Medulla oblongata (tissue), 1 donor: Measurements from ENCODE around the gene DGKB.
A peak's percentile ranks its signal among the peaks of the same experiment; 100 is the strongest.
"Not testable (repeated sequence)": the region's sequence is repeated elsewhere in the genome, so short reads cannot be mapped to it uniquely, and the experiment has no call there.

ENCODE experiments used
- DNase-seq: peaks from one replicate; pipeline ENCODE4 v3.0.0-alpha.2; 2015; ENCODE audit errors: extremely low spot score

The DGKB gene

DNA sequence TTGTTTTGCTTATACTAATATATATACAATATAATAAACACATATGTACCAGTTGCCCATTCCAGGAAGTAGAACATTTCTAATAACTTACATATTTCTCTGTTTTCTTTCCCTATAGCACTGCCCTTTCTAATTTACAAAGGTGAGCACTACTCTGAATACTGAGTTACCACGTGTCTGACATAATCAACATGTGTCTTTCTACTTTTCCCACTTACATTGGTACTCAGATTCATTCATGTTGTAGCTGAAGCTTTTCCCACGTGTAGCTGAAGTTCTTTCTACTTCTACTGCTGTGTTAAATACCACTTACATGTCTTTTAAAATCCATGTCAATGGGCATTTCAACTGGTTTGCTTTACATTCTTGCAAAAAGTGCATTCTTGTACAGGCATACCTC is 317.3 kb downstream of the DGKB start:
- no peak for DNase-seq

- DNase-seq, result no peak
These were observed 319.0 kb downstream of the DGKB start for GRCh38 chr7:14583518-14583917.

GRCh38 chr7:14582010-14582409 is 320.5 kb downstream of the DGKB start:
- DNase-seq, result no peak

DNA sequence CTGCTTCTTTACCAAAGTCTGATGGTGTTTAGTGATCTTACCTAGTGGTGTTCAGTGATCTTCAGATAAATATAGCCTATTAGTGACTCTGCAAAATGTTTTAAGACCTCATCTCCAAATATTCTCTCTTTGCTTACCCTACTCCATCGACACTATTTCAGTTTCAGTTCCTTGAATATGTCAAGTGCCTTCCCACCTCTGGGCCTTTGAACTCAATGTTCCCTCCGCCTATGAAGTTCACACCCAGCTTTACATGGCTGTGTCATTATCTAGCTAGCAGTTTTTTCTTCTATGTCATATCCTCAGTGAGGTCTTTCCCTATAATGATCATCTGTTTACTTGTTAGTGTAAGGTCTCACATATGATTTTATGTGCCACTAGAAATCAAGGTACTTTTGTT is 322.6 kb downstream of the DGKB start:
- no peak for DNase-seq

DNA sequence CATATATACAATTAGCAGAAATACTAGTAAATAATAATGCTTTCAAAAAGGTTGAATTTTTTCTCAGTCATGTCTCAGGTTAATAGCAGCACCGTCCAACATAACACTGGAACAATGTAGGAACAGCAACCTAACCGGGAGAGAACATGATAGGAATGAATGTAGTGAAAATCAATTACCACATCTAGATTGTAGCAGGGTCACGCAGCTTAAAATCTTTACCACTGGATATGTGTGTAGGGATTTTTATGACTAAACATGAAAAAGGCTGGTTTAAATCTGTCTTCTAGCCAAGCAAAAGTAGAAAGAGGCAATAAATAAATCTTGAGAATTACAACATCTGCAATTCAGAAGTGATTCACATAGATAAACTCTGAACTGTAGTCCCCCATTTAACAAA is 326.0 kb downstream of the DGKB start:
- no peak for DNase-seq

DNA sequence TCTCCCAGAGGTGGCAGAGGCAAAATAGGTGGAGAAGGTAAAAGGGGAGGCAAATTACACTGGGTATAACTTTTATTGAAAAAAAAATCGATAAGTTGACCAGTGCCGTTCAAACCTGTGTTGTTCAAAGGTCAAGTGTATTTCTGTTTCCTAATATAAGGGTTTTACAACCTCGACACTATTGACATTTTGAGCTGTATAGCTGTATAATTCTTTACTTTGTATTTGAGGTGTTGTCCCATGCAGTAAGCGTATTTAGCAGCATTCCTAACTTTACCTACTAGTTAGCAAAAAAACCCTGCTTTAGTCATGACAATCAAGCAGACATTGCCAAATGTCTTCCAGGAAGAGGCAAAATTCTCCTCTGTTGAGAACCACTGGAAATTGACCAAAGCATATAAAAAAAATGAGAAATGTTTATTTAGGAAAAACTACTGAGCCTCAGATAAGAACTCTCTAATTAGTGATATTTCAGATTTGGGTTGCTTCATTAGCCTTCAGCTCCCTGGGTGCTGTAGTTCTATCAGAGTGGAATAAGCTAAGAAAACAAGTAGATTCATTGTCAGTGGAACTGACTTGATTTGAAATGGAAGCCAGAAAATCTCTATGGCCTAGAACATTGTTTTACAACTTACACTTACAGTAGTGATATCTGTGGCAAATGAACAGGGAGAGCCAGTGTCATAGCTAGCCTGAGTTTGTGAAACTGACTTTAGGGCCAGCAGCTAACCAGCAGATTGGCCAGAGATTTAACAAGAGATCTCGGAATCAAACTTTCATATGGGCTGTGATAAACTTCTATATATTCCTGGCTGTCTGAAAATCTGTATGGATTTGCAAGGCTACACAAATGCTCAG is 331.6 kb downstream of the DGKB start:
- DNase-seq, result no peak

DNA sequence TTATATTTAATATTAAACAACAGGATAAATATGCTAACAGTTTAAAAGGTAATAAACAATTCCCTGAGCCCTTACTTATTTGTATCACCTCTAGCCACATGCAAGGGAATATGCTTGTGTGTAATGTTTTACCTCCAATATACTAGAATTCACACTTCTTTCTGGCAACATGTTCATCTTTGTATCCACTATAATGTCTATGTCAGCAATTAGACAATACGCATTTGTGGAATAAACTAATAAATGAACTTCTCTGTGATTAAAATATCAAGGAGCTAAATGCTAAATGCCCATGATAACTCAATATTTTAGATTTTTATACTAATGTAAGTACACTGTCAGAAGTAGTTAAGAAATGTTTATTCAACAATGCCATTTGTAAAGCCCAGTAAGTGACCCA is 350.5 kb downstream of the DGKB start:
- DNase-seq, result no peak

GRCh38 chr7:14551310-14551709 is 351.2 kb downstream of the DGKB start:
- DNase-seq, result no peak

DNA sequence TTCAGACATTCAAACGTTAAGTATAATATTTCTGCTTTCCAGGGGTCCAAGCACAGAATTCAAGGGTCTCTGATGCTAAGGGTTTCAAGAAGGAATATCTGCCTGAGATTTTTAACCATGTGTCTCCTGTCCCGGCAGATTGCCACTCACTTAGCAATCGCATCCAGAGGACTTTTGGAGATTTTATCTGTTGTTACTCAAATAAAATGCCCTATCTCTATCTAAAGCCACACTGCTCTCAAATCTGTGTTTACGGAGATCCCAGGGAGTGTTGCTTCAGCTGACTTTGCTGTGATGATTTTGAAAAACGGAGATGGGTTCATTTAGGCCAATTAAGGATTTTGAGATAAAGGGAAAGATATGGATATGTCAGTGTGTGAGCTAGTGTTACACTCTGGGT is 359.9 kb downstream of the DGKB start:
- DNase-seq, result no peak

DNA sequence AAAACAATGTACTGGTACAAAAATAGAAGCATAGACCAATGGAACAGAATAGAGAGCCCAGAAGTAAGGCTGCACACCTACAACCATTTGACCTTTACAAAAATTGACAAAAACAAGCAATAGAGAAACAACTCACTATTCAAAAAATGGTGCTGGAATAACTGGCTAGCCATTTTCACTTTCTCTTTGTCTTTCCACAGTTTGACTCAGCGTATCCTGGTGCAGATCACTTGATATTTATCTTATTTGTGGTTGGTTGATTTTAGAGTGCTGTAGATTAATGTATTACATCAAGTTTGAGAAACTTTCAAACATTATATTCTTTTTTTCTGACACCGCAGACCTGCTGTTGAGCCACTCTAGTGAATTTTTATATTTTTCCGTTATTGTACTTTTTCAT is 381.4 kb downstream of the DGKB start:
- DNase-seq, result no peak

- no peak for DNase-seq
These were observed 392.3 kb downstream of the DGKB start for GRCh38 chr7:14510268-14510667.

DNA sequence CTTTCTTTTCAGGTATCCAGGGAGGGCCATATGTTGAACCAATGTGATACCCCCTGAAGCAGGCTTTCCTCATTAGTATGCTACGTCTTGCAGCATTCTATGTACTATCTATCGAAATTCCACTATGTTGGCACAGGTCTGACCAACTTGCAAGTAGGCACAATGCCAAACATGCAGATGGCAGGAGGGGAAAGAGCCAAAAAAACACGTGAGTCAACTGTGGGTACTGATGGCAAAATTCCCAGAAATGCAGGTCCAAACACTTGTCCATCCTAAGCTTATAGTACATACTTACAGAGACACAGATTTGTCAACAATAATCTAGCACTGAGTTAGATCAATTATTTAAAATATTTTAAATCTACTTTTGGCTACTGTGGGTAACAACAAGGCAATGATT is 394.9 kb downstream of the DGKB start:
- DNase-seq, result no peak

DNA sequence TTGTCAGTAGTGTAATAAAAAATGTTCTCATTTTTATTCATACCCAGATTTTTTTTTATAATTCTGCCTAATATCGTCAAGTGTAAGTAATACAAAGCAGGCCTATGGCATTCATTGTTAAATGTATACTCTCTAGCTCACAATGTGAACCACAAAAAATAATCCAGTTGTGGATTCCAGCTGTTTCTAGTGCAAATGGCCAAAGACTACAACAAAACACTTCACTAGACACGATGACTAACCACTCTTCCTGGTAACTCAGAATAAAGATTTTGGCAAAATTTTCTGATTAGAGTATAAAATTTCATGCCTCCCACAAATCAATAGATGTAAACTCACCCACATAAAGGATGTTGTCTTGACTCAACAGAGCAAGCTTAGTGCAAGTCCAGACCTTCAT is 396.6 kb downstream of the DGKB start:
- no peak for DNase-seq

DNA sequence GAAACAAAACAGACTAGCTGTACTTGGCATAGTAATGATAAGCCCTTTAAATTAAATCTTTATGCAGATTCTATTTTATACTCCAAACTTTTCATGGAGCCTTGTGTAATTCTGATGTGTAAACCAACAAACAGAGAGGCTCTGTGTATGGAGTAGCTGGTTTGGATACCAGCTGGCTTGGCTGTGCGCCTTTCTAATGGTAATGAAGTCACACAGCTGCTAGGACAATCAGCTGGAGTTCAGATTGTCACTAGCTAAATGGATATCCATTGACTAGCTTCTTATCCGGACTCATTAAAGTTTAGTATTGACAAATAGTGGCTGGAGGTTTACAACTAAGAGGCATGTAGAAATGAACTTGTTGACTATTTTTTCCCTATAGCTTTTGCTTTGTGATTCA is 398.4 kb downstream of the DGKB start:
- peak; percentile 72 for DNase-seq

GRCh38 chr7:14503623-14504022 is 398.9 kb downstream of the DGKB start:
- DNase-seq, result no peak

DNA sequence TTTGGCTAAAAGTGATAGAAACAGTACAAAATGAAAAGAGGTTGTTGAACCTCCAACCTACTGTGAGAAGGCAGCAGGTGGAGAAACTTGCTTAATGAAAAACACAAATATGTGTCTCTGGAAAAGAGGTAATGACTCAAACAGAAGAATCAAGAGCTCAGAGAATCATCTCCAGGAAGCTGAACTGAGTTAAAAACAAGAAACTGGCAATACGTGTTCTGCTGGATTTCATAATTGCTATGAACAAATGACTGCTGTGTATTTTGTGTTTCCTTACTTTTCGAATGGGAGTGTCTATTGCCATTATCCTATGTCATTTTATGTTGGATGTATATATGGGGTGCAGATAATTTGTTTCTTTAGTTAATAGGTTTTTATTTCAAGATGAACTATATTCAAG is 401.1 kb downstream of the DGKB start:
- DNase-seq, result no peak

DNA sequence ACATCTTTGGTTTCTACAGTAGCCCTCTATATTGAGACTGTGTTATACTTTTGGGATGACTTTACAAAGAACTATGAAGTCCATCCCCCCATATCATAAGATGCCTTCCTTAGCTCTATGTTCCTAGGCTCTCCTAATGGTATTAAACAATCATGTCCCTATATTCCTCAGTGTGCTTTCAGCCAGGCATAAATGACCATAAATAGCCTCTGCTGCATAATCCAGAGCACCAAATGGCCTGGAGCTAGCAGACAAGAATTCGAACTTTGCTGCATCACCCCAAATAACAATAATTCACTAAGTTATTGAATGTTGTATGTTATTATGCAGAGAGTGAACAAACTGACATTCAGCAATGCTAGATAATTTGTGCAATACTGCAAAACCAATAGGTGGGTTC is 405.2 kb downstream of the DGKB start:
- no peak for DNase-seq

GRCh38 chr7:14495633-14496032 is 406.9 kb downstream of the DGKB start:
- no peak for DNase-seq

DNA sequence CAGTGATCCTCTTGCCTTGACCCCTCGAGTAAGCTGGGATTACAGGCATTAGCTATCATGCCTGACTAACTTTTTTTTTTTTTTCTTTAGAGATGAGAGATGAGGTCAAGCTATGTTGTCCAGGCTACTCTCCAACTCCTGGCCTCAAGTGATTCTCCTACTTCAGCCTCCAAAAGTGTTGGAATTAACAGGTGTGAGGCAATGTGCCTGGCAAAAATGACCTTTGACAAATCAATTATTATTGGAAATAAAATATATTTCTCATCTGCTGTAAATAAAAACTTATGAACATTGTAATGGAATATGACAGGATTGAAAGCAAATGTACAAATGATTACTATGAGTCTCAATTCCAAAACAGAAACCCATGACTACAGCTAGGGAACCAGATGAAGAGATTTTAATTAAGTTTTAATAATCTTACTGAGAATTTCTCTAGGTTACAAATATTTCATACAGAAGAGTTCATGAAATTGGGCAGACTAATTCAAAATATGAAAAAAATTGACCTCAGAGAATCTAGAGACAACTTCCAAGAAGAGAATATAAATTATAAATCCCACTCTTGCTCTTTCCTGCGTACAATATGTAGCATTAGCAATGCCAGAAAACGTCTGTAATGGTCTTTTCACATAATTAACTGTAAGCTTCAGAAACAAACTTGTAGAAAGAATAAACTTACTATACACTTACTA is 414.7 kb downstream of the DGKB start:
- DNase-seq, result no peak

GRCh38 chr7:14483663-14484062 is 418.9 kb downstream of the DGKB start:
- no peak for DNase-seq

DNA sequence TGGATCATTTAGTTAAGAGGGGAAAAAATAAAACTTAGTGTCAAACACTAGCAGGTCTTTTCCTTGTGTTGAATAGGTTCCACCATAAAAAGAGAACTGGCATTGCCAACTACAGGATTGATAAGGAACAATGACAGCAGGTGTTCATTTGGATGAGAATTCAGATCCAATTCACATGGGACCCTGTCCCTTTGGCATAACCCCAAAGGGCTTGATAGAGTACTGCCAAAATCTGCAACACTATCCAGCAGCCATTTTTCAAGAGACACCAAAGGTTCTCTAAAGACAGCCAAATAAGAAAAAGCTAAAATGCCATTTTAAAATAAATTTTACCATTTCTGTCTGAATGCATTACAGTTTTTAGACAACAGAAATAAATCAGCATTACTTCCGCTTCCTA is 422.3 kb downstream of the DGKB start:
- no peak for DNase-seq

DNA sequence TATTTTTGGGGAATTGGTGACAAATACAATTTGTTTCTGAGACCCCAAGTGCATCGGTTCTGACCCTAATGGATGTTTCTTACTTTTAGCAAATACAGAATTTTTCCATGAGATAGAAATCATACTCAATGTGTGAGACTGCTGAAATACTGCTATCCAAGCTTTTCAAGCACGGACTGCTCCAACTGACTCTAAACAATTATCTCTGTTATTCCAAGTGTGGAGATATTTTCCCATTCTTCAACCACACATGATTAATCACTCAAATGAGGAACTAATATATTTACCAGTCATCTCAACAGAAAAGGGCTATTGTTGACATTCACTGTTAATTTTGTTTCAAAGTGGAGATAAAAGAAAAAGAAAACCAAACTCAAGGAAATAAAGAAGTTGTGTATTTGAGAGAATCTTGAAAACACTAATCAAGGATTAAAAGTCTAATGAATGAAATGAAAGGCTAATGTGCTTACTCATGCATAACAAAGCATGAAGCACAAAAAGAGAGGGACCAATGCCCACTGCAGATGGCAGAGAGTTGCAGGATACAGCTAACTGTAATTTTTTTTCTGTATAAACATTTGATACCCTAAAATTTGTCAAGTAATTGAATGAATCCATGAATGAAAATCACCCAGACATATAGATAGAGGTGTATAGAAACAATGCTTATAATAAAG is 423.6 kb downstream of the DGKB start:
- peak; percentile 7 for DNase-seq

DNA sequence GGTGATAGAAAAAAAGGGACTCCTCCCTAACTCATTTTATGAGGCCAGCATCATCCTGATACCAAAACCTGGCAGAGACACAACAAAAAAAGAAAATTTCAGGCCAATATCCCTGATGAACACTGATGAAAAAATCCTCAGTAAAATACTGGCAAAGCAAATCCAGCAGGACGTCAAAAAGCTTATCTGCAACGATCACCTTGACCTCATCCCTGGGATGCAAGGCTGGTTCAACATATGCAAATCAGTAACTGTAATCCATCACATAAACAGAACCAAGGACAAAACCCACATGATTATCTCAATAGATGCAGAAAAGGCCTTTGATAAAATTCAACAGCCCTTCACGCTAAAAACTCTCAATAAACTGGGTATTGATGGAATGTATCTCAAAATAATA is 440.8 kb downstream of the DGKB start:
- DNase-seq, result not testable (repeated sequence)
